ENCODE data around the gene GRIN3A.

DNA sequence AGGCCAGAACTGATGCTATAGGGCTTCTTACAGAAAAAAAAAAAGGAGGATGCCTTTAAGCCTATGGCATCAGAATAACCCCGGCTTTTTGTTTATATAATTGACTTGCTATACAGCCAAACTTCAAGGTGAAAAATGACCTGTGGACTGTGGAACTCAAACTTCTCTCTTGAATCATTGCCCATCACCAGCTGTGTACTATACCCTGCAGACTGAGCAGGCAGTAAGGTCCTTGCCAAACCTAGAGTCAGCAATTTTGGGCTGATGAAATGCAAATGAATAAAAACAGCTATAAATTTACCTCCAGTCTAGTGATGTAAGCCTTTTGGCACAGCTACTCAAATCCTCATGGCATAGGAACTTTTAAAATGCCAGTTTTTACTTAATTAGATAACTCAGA lies 99.1 kb downstream of the GRIN3A start:
- no peak for TF ChIP-seq POLR2AphosphoS5 (IDR thresholded peaks at IDR 0.05; ENCODE audit: low read depth, low read length)
- no peak for TF ChIP-seq CTCF (IDR thresholded peaks at IDR 0.05)
- no peak for TF ChIP-seq TCF7L2 (IDR thresholded peaks at IDR 0.05; ENCODE audit: low read depth, low read length)
- no peak for TF ChIP-seq SIN3A (IDR thresholded peaks at IDR 0.05; ENCODE audit: borderline replicate concordance, insufficient read depth, low read depth, low read length)

Measured in Panc1 (cell line).